SKM-1 treated with dmso at 0.1 percent for 144 hours (cell line): ENCODE results near the gene DIO1.
A peak's percentile ranks its signal among the peaks of the same experiment; 100 is the strongest.

Source experiments
- DNase-seq: peaks from one replicate; lab custom pipeline; 2025; ENCODE audit not compliant: unreplicated experiment; lab: John Stamatoyannopoulos, UW

The DIO1 gene

GRCh38 chr1:53892911-53893310 is 1.1 kb upstream of the DIO1 start:
- DNase-seq, result peak; percentile 64

- DNase-seq, result no peak
Measured at GRCh38 chr1:53894644-53895043, 657 bp downstream of the DIO1 start.

- DNase-seq, result no peak
Measured at GRCh38 chr1:53895421-53895820, 1.4 kb downstream of the DIO1 start.

- no peak for DNase-seq
Measured at GRCh38 chr1:53896635-53897229, 2.7 kb downstream of the DIO1 start.

GRCh38 chr1:53899206-53899628 is 5.2 kb downstream of the DIO1 start:
- no peak for DNase-seq

GRCh38 chr1:53899708-53900107 is 5.7 kb downstream of the DIO1 start:
- DNase-seq, result no peak

GRCh38 chr1:53902235-53903138 is 8.5 kb downstream of the DIO1 start:
- DNase-seq, result no peak

GRCh38 chr1:53905509-53905908 is 11.5 kb downstream of the DIO1 start:
- DNase-seq, result no peak

GRCh38 chr1:53906121-53906520 is 12.1 kb downstream of the DIO1 start:
- no peak for DNase-seq

- no peak for DNase-seq
Measured at GRCh38 chr1:53909946-53910345, 16.0 kb downstream of the DIO1 start.

GRCh38 chr1:53911442-53911841 is 17.5 kb downstream of the DIO1 start:
- DNase-seq, result no peak

GRCh38 chr1:53913352-53914033 is 19.5 kb downstream of the DIO1 start:
- DNase-seq, result no peak

- no peak for DNase-seq
Measured at GRCh38 chr1:53918343-53918742, 24.4 kb downstream of the DIO1 start.

GRCh38 chr1:53919675-53920066 is 25.7 kb downstream of the DIO1 start:
- DNase-seq, result no peak

GRCh38 chr1:53927376-53927881 is 33.4 kb downstream of the DIO1 start:
- DNase-seq, result no peak

- DNase-seq, result no peak
Measured at GRCh38 chr1:53929246-53929960, 35.4 kb downstream of the DIO1 start.

- no peak for DNase-seq
Measured at GRCh38 chr1:53930932-53931331, 36.9 kb downstream of the DIO1 start.

GRCh38 chr1:53931523-53931922 is 37.5 kb downstream of the DIO1 start:
- DNase-seq, result no peak

GRCh38 chr1:53934170-53934765 is 40.3 kb downstream of the DIO1 start:
- no peak for DNase-seq

- no peak for DNase-seq
Measured at GRCh38 chr1:53936430-53936829, 42.4 kb downstream of the DIO1 start.
